HEK293T (cell line): ENCODE data around the gene HOXB6.

Source experiments
- ARNT ChIP-seq: fragments of 450-650 bp; IDR thresholded peaks from 2 replicates; pipeline ENCODE4 v1.6.1; 2017; ENCODE audit warnings: mild to moderate bottlenecking
- ELF4 ChIP-seq: fragments of 450-650 bp; IDR thresholded peaks from 2 replicates; pipeline ENCODE4 v1.6.1; 2017; ENCODE audit warnings: antibody characterized with exemption
- FOXK2 ChIP-seq: fragments of 450-650 bp; IDR thresholded peaks from 2 replicates; pipeline ENCODE4 v1.6.1; 2016; ENCODE audit warnings: mild to moderate bottlenecking
- FOXM1 ChIP-seq: fragments of 450-650 bp; IDR thresholded peaks from 2 replicates; pipeline ENCODE4 v1.6.1; 2017; ENCODE audit warnings: mild to moderate bottlenecking, borderline replicate concordance
- L3MBTL2 ChIP-seq: fragments of 450-650 bp; conservative IDR thresholded peaks from 2 replicates; pipeline ENCODE4 v1.6.1; 2016; ENCODE audit warnings: mild to moderate bottlenecking
- SP1 ChIP-seq: fragments of 450-650 bp; IDR thresholded peaks from 2 replicates; pipeline ENCODE4 v1.6.1; 2017

DNA sequence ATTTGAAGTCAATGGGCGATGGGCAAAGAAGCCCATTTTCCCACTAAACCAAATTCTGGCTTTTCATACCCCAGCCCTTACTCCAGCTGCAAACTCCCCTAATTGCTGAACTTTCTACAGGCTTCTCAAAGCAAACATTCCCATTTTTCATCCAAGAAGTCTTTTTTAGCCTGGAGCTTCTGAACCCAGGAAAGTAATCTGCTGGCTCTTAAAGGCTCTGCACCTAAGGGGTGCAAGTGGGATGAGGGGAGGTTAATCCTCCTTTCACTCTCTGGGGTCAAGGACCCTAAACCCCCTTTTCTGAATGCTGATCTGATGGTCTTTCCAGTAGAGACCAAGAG is 3.7 kb upstream of the HOXB6 start:
- TF ChIP-seq ELF4 (no peak), L3MBTL2 (no peak), ARNT (no peak), FOXM1 (no peak), FOXK2 (no peak), SP1 (no peak)
